ENCODE data around the gene RBM38.

DNA sequence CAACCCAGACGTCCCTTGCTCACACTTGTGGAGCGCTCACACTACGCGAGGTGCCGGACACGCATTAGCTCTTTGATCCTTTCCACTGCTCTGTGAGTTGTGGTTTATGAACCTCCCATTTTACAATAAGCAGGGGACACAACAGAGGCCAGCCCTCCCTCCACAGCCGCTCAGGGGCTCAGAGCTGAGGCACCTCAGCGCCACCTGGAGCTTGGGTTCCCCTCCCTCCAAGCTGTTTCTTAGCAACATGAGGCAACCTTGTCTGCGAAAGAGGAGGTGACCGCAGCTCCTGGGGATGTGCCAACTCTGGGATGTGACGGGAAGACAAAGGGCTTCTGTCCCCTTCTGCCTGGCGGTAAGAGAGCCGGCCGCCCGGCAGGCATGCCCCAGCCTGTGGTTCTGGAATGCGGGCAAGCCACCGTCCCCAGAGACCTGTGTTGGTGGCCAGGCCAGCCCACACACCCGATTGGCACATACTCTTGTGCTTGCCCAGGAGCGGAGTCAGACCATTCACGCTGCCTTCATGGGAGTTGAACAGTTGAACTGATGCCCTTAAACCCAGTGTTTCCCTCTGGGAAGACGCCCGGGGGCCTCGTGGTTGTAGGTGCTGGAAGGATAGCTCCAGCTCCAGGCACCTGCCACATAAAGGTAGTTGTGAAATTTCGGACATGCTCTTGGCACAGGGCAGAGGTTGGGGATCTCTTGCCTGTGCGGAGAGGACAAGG is 44.5 kb downstream of the RBM38 start:
- no peak for TF ChIP-seq CTCF (IDR thresholded peaks at IDR 0.05; ENCODE audit: insufficient read depth, low read length, poor library complexity, severe bottlenecking)
- no peak for TF ChIP-seq EZH2phosphoT487 (conservative IDR thresholded peaks at IDR 0.05; ENCODE audit: low read length)
